ENCODE results near the gene FHL2.

GRCh38 chr2:105417857-105418436 is 19.1 kb upstream of the FHL2 start:
- TF ChIP-seq CTCF (conservative IDR thresholded peaks at IDR 0.05 in 1 of 2, IDR thresholded peaks at IDR 0.05 in 1 of 2; ENCODE audit: extremely low read depth in 1 of 2, insufficient read depth in 1 of 2, low read depth in 1 of 2, low read length in 2 of 2) (no peak), EZH2 (IDR thresholded peaks at IDR 0.05; ENCODE audit: borderline replicate concordance, low read length) (no peak)
